OCI-M1 (cell line): ENCODE measurements around the gene CETN3.
A peak's percentile ranks its signal among the peaks of the same experiment; 100 is the strongest.
"Not testable (repeated sequence)": the region's sequence is repeated elsewhere in the genome, so short reads cannot be mapped to it uniquely, and the experiment has no call there.

ENCODE experiments used
- DNase-seq: peaks from one replicate; lab custom pipeline; 2025; lab: John Stamatoyannopoulos, UW

CETN3 gene

DNA sequence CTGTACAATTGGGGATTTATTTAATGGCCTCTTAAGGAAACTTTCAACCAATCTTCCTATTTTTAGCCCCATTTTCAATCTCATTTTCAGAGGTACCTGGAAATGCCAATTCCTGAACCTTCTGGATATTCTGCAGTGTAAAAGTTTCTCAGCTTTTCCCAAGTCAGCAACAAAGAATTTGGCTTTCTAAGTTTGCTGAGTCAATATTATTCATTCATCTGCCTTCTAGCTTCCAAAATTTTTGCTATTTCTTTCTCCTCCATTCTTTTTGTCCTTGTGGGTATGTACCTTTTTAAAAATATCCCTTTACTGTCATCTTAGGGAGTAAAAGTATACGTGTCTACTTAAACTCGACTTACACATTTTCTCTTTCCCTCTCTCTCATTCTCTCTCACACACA lies 25.7 kb downstream of the CETN3 start:
- DNase-seq = no peak

GRCh38 chr5:90381213-90381929 lies 28.2 kb downstream of the CETN3 start:
- no peak for DNase-seq

GRCh38 chr5:90379652-90380051 lies 29.9 kb downstream of the CETN3 start:
- DNase-seq = no peak

- DNase-seq = no peak
These were observed 30.8 kb downstream of the CETN3 start for GRCh38 chr5:90378752-90379151.

- not testable (repeated sequence) for DNase-seq
These were observed 38.3 kb downstream of the CETN3 start for GRCh38 chr5:90371269-90371668.

DNA sequence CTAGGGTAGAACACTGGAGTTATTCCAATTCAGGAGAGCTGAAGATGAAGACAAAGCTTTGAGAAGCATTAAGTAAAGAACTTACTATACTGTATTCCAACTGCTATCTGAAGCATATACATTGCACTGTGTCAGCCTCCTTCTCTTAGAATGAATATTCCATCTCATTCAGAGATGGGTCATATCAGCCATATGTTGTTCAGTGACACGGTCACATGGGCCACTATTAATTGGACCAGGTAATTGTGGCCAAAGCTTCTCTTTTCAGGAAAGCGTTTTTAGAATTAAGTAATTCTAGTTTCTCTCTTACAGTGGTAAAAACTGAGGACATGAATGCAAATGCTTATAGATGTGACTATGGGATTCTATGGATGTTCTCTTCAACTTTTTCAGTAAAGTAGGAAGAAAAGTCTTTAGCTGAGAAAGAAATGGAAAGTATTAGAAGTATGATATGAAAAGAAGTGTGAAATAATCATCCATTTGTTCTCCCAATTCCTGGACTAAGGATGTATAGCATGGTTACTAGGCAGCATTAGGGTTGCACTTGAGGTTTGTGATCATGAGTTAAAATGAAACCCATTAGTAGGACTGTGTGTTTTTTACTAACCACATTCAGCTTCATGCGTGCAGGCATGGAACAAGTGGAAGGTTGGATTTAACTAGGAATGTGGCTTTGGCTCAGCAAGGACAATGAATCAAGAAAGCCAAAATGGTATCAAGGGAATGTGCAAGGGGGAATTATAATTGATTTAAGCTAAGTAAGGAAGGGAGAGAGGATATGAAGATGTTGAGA lies 40.9 kb downstream of the CETN3 start:
- no peak for DNase-seq

DNA sequence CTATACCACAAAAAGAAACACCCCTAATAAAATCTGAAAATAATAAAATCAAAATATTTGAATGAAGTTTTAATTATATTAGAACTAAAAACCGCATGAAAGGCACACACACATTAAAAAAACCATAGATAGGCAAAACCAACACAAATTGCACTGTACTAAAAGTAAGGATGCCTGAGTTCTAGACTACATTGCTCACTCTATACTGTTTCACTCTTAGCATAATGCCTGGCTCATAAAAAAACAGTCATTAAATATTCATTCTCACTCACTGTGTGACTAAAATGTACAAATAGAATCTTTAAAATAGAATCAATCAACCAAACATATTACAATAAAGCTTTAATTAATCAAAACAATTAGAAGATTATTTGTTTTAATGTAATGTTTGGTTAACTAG lies 41.7 kb downstream of the CETN3 start:
- DNase-seq = no peak

- no peak for DNase-seq
These were observed 42.6 kb downstream of the CETN3 start for GRCh38 chr5:90366948-90367347.

DNA sequence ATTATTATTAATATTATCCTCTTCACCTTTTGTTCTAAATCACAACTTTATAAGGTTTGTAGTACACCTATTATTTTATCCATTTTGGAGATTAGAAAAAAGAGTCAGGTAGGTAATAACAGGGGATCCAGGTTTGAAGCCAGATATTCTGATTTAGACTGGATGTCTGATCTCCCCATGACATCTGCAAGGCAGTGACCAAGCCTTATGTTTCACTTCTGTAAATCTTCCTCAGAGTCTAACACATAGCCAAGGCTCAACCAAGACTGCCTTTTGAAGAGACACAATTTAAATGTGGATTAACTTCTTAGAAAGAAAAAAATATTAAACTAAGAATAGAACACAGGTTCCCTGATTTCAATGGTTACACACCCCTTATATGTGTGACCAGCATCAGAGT lies 44.2 kb downstream of the CETN3 start:
- DNase-seq = no peak

DNA sequence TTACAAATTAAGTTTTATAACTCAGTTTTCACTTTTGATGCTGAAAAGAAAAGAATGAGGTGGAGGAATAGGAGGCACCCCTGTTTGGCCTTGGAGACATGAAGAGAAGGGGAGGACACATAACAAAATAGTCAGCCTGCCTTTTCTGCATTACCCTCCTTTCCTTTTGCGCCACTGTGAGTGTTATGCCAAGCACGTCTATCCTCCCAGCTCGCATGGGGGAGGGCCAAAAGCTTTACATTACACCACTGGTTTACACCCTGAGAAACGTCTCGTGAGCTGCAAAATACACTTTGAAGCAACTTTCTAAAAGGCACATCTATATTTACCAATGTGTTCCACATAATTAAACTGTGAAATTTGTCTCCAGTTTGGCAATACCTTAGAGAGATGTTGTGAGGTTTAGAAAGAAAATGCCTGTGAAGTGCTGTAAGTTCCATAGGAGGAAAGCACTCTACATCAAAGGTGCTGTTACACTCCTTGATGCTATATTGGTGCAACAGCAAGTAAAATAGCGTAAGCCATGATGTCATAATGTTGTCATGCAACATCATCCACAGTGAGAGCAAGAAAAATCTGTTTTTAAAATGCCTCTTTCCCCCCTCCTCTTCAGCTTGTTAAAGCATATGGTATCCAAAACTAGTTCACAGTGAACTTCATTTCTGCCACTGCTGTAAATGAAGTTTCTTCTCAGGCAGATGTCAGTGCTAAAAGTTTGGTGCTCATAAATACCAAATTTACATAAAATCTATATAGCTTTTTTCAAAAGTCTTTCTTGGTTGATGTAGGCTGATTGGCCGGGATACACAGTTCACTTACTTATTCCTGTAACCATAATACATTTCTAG lies 50.3 kb downstream of the CETN3 start:
- no peak for DNase-seq

- no peak for DNase-seq
These were observed 52.9 kb downstream of the CETN3 start for GRCh38 chr5:90356622-90357021.

GRCh38 chr5:90356176-90356575 lies 53.4 kb downstream of the CETN3 start:
- no peak for DNase-seq

- DNase-seq = no peak
These were observed 53.9 kb downstream of the CETN3 start for GRCh38 chr5:90355635-90356034.

- DNase-seq = no peak
These were observed 56.3 kb downstream of the CETN3 start for GRCh38 chr5:90353254-90353653.

GRCh38 chr5:90351101-90351500 lies 58.5 kb downstream of the CETN3 start:
- no peak for DNase-seq

DNA sequence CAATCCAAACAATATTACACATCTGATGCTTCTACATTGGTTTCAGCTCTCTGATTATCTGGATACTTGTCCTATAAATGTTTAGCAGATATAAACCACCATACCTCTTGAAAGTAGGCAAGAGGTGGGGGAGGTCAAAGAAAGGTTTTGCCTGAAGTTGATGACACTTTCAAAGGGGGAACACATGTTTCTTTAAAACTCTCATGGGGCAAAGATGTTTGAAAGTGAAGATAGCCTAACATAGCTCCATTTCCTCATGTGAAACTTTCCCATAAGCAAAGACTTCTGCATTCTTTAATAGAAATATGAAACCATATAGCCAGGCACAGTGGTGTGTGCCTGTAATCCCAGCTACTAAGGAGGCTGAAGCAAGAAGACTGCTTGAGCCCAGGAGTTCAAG lies 62.1 kb downstream of the CETN3 start:
- DNase-seq = peak; percentile 6

GRCh38 chr5:90345684-90346083 lies 63.9 kb downstream of the CETN3 start:
- peak; percentile 17 for DNase-seq

DNA sequence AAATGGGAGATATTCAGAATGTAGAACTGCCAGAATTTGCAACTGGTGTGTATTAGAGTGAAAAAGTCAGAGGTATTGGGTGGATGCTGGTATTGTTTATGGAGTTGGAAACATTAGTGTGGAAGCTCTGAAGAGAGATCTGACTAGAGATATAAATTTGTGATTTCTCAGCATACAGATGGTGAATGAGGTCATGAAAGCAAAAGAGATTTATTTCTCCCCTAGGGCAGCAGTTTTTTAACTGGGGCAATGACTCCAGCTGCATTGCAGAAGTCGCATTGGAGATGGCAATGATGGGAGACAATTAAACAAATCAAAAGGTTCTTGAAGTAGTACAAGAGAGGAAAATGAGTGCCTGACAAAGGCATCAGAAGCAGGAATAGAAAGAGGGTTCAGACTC lies 64.9 kb downstream of the CETN3 start:
- DNase-seq = no peak

DNA sequence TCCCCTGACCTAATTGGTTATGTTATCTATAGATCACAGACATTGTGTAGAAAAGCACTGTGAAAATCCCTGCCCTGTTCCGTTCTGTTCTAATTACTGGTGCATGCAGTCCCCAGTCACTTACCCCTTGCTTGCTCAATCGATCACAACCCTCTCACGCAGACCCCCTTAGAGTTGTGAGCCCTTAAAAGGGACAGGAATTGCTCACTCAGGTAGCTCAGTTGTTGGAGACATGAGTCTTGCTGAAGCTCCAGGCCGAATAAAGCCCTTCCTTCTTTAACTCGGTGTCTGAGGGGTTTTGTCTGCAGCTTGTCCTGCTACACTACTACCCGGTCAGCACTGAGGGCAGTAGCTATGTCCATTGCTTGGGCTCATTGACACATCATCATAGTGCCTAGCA lies 65.8 kb downstream of the CETN3 start:
- DNase-seq = not testable (repeated sequence)

DNA sequence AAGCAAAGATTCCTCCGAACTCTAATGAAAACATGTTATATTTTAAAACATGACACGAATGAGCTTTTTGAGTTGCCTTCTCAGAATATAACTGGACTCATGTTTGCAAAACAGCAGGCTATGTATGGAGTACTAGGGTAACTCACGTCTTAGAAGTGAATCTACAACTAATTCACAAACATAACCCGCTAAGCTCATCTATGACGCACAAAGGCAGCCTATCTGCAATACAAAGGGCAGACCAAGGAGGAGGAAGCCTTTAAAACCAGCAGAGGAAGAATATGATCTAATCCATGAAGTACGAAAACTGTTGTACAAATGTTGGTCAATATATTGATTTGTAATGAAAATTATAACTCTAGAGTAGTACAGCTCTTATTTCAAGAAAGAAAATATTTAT lies 67.0 kb downstream of the CETN3 start:
- no peak for DNase-seq
